Muscle of arm (tissue), 12 donors: ENCODE measurements around the gene NMNAT3. TPM values are rescaled to one million over a fixed set of nuclear protein-coding genes. Genes with fewer than 3 reads are reported as not detected.

Source experiments
- DNase-seq: peaks from one replicate; pipeline ENCODE4 v3.0.0-alpha.2; 2013
- polyA plus RNA-seq, 12 donors: library from polyadenylated mRNA; unstranded; fragments of 120-200 nt; gene quantifications; one replicate each; pipeline ENCODE4 v1.2.1, GENCODE V29; 2013; ENCODE audit not compliant: insufficient read length in 12 of 12

Gene NMNAT3
- polyA plus RNA-seq, 12 donors = 3.6 to 7.8 (median 4.9) TPM; not detected in 2

GRCh38 chr3:139521816-139522215 lies 156.0 kb downstream of the NMNAT3 start:
- DNase-seq = no peak

DNA sequence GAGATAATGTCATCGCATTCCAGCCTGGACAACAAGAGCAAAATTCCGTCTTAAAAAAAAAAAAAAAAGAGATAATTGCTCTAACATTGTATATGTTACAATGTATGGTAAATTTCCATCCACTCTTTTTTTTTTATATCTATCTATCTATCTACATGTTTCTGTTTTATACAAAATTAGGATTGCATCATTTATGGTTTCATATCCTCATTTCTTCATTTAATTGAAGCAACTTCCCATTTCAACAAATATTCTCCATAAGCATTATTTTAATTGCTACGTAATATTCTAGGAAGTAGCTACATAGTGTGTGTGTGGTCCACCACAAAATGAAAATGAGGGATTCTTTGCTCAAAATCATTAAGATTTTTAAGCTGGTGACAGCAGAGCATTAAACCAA lies 156.6 kb downstream of the NMNAT3 start:
- no peak for DNase-seq

DNA sequence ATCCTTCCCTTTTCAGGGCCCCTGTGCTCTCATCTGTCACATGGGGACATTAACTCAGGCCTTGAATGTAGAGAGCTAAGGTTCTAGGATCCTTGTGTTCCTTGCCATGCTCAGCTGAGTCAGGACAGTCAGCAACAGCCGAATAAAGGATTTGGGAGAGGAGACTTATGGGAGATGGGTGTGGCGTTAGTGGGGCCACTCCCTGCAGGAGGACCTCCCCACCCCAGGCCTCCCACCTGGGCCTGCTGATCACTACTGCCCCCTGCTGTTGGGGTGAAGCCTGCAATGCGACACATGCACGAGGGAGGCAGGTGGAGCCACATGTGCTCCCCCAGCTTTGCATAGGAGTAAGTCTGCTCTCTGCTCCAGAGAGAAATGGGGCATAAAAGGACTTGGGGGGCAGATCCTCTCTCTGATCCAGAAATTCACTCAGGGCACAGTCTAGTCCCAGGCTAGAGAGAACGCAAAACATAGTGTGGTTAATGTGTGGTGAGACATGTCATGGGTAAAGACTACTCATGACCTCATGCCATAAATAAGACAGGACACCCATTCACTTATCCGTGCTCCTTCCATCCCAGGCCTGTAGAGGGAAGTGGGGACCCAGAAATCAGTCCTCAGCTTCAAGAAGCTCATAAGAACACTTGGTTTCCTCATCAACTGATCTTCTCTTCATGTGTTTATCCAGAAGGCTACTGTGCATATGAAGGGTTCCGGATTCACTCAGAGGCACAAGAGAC lies 157.6 kb downstream of the NMNAT3 start:
- DNase-seq = no peak

- DNase-seq = no peak
These were observed 158.6 kb downstream of the NMNAT3 start for GRCh38 chr3:139518926-139519842.

DNA sequence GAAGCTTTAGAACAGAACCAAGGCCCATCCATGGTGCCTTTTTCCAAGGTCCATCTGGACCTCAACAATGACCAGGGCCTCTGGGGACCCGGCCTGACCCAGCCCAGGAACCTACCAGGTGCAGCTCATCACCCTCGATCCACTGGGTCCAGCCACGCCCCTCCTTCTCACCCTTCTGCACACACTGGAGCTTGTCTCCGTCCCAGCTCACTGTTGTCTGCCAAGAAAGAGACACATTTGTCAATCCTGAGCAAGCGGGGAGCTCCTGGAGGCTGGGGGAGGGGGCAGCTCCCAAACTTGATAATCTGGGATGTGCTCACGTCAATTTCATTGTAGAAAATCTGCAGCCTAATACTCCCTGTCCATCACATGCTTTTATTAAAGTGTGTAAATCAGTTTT lies 159.5 kb downstream of the NMNAT3 start:
- no peak for DNase-seq

GRCh38 chr3:139517321-139518065 lies 160.3 kb downstream of the NMNAT3 start:
- no peak for DNase-seq

- DNase-seq = no peak
These were observed 163.0 kb downstream of the NMNAT3 start for GRCh38 chr3:139514741-139515140.

Other genes starting within 250 kb of the NMNAT3 start
- 10 to 100 TPM in 1 of 12 donors, under 1 TPM in 4, not detected in 7; 0.26 to 23.5 (median 0.57) TPM for gene RBP2, start 201.5 kb downstream of the NMNAT3 start, polyA plus RNA-seq
- gene RBP1, start 138.2 kb downstream of the NMNAT3 start, polyA plus RNA-seq = 100 to 1,000 TPM in 3 of 12 donors, 10 to 100 TPM in 8, not detected in 1; 69.5 to 116 (median 87.6) TPM